HepG2 (cell line): Measurements from ENCODE around the gene MOV10L1. TPM values are rescaled to one million over a fixed set of nuclear protein-coding genes. Genes with fewer than 3 reads are reported as not detected.

ENCODE experiments used
- AFF4 ChIP-seq: sonication (generic); formaldehyde crosslinking; IDR thresholded peaks from 2 replicates; pipeline ENCODE4 v1.4.0; 2020; ENCODE audit warnings: missing genetic modification reagents
- ATF4 ChIP-seq, 2 experiments: fragments of 450-650 bp in 1 of 2; sonication (generic) in 1 of 2; formaldehyde crosslinking; IDR thresholded peaks; 2 replicates each; pipeline versions ENCODE4 v1.5.0 to v1.8.0; 2020 to 2022; ENCODE audit warnings: mild to moderate bottlenecking in 1 of 2, missing genetic modification reagents in 1 of 2
- HMG20A ChIP-seq: IDR thresholded peaks from 2 replicates; pipeline ENCODE4 v1.6.1; 2016; ENCODE audit warnings: borderline replicate concordance
- JARID2 ChIP-seq: sonication (generic); formaldehyde crosslinking; IDR thresholded peaks from 2 replicates; pipeline ENCODE4 v1.8.1; 2023; ENCODE audit warnings: missing genetic modification reagents, inconsistent platforms; ENCODE audit not compliant: insufficient replicate concordance
- SP4 ChIP-seq: sonication (generic); formaldehyde crosslinking; IDR thresholded peaks from 2 replicates; pipeline ENCODE4 v1.8.1; 2023; ENCODE audit warnings: mild to moderate bottlenecking, missing genetic modification reagents
- STAT5B ChIP-seq: sonication (generic); formaldehyde crosslinking; IDR thresholded peaks from 2 replicates; pipeline ENCODE4 v1.4.0; 2020; ENCODE audit warnings: missing genetic modification reagents
- ZNF232 ChIP-seq: sonication (generic); formaldehyde crosslinking; IDR thresholded peaks from 2 replicates; pipeline ENCODE4 v1.4.0; 2020; ENCODE audit warnings: missing genetic modification reagents, borderline replicate concordance
- ZNF652 ChIP-seq: IDR thresholded peaks from 2 replicates; pipeline ENCODE4 v1.6.1; 2016; ENCODE audit warnings: low read depth, borderline replicate concordance
- polyA plus RNA-seq, 8 experiments: library from polyadenylated mRNA; depleted of rRNA in 3 of 8; stranded (reverse) in 7 of 8; unstranded in 1 of 8; fragments of >200 nt; fragmentation: Illumina TruSeq in 4 of 8; extraction: Trizol in 4 of 8; gene quantifications; 2 replicates each; pipeline versions ENCODE4 v1.2.1 to v1.2.3, GENCODE V29; 2011 to 2016; ENCODE audit warnings: low read depth in 4 of 8, missing spikeins in 1 of 8, mixed read lengths in 1 of 8; ENCODE audit not compliant: insufficient read depth in 1 of 8
- total RNA-seq, 5 experiments: library from RNA; depleted of rRNA; stranded (reverse); fragments of >200 nt; fragmentation: Illumina TruSeq; extraction: Trizol; gene quantifications; 2 replicates each; pipeline ENCODE4 v1.2.3, GENCODE V29; 2016; ENCODE audit warnings: low read depth in 1 of 5
- TF ChIP-seq, protein P1 (sequence below): IDR thresholded peaks from 2 replicates; pipeline ENCODE4 v1.6.1; 2016; ENCODE audit warnings: missing compliant biosample characterization, missing genetic modification reagents, borderline replicate concordance

Gene MOV10L1
- total and polyA plus RNA-seq, 2 of the 13 experiments (the other 11 are each of a cell fraction or from before 2014, with no cell fraction given): 0.11 to 0.12 TPM

GRCh38 chr22:50145721-50146438, 56.1 kb downstream of the MOV10L1 start (continued):
- TF ChIP-seq ATF4 (CRISPR knock-in tag; IDR thresholded peaks at IDR 0.05) (no peak), ZNF232 (CRISPR knock-in tag) (no peak), STAT5B (CRISPR knock-in tag) (no peak), JARID2 (CRISPR knock-in tag) (no peak), AFF4 (CRISPR knock-in tag) (no peak), ZNF652 (CRISPR knock-in tag) (no peak), HMG20A (CRISPR knock-in tag) (no peak), SP4 (no peak)
- TF ChIP-seq, protein P1, sequence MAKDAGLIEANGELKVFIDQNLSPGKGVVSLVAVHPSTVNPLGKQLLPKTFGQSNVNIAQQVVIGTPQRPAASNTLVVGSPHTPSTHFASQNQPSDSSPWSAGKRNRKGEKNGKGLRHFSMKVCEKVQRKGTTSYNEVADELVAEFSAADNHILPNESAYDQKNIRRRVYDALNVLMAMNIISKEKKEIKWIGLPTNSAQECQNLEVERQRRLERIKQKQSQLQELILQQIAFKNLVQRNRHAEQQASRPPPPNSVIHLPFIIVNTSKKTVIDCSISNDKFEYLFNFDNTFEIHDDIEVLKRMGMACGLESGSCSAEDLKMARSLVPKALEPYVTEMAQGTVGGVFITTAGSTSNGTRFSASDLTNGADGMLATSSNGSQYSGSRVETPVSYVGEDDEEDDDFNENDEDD (CRISPR knock-in tag): peak; percentile 49; the same call in 1 of the 2 replicates
